Neural crest cell (in vitro differentiated cells): ENCODE data around the gene COL21A1. TPM values are rescaled to one million over a fixed set of nuclear protein-coding genes. Genes with fewer than 3 reads are reported as not detected.
"Not testable (repeated sequence)": the region's sequence is repeated elsewhere in the genome, so short reads cannot be mapped to it uniquely, and the experiment has no call there.

Experiments
- DNase-seq: peaks from one replicate; pipeline ENCODE4 v3.0.0; 2021; ENCODE audit warnings: low read depth, mixed read lengths, low spot score
- H3K27ac Mint-ChIP-seq: one replicate; pipeline ENCODE4 v1.8.0; 2021; ENCODE audit warnings: mild to moderate bottlenecking, mixed read lengths; ENCODE audit not compliant: unreplicated experiment
- H3K27me3 Mint-ChIP-seq: 2 replicates; pipeline ENCODE4 v1.8.0; 2021; ENCODE audit warnings: low read depth, mild to moderate bottlenecking, mixed read lengths
- H3K36me3 Mint-ChIP-seq: 2 replicates; pipeline ENCODE4 v1.8.0; 2021; ENCODE audit warnings: low read depth, mild to moderate bottlenecking, mixed read lengths
- H3K4me1 Mint-ChIP-seq: 2 replicates; pipeline ENCODE4 v1.8.0; 2021; ENCODE audit warnings: mixed read lengths
- H3K4me3 Mint-ChIP-seq: one replicate; pipeline ENCODE4 v1.8.0; 2021; ENCODE audit warnings: mild to moderate bottlenecking, mixed read lengths
- H3K9me3 Mint-ChIP-seq: 2 replicates; pipeline ENCODE4 v1.8.0; 2021; ENCODE audit warnings: mixed read lengths
- total RNA-seq: library from RNA; stranded (reverse); gene quantifications from 2 replicates; pipeline ENCODE4 v1.2.1, GENCODE V29; 2021
- TF ChIP-seq, protein P1 (sequence below): fragments of 200-600 bp; sonication (generic); conservative IDR thresholded peaks from 2 replicates; pipeline ENCODE4 v1.5.0; 2021; ENCODE audit warnings: antibody characterized with exemption, mild to moderate bottlenecking

The COL21A1 gene
- total RNA-seq, 1 donor from 2014 or later: not detected

DNA sequence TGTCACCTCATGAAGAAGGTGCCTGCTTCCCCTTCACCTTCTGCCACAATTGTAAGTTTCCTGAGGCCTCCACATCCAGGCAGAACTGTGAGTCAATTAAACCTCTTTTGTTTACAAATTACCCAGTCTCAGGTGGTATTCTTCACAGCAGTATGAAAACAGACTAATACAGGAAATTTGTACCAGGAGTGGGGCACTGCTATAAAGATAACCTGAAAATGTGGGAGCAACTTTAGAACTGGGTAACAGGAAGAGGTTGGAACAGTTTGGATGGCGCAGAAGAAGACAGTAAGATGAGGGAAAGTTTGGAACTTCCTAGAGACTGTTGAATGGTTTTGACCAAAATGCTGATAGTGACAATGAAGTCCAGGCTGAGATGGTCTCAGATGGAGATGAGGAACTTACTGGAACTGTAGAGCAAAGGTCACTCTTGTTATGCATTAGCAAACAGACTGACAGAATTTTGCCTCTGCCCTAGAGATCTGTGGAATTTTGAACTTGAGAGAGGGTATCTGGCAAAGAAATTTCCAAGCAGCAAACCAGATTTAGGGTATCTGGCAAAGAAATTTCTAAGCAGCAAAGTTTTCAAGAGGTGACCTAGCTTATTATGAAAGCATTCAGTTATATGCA is 23.5 kb upstream of the COL21A1 start:
- Mint-ChIP-seq H3K4me3 (no peak overlapping the region), H3K4me1 (no peaks in the 10 kb centered on the region), H3K27me3 (peaks cover 2% of the 10 kb centered on the region), H3K9me3 (peaks cover 18% of the 10 kb centered on the region), H3K27ac (no peak overlapping the region), H3K36me3 (peaks cover 13% of the 10 kb centered on the region)
- TF ChIP-seq, protein P1, sequence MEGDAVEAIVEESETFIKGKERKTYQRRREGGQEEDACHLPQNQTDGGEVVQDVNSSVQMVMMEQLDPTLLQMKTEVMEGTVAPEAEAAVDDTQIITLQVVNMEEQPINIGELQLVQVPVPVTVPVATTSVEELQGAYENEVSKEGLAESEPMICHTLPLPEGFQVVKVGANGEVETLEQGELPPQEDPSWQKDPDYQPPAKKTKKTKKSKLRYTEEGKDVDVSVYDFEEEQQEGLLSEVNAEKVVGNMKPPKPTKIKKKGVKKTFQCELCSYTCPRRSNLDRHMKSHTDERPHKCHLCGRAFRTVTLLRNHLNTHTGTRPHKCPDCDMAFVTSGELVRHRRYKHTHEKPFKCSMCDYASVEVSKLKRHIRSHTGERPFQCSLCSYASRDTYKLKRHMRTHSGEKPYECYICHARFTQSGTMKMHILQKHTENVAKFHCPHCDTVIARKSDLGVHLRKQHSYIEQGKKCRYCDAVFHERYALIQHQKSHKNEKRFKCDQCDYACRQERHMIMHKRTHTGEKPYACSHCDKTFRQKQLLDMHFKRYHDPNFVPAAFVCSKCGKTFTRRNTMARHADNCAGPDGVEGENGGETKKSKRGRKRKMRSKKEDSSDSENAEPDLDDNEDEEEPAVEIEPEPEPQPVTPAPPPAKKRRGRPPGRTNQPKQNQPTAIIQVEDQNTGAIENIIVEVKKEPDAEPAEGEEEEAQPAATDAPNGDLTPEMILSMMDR: no peak
- DNase-seq: no peak

DNA sequence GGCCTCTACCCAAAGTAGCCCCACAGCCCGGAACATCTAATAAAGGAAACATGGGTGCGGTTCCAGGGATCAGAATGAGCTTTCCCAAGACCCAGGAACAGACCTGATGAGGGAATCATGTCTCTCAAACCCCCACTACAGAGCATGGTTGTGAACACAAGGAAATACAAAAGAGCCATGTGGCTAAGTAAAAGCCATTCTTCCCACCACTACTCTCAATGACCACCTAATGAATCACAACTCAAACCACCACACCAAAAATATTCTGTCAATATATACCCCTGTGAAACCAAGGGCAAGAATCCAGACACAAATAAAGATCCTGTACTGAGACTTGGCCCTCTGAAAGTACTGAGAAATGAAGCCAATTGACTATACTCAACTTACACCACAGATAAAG is 20.9 kb upstream of the COL21A1 start:
- no peak overlapping the region for H3K27ac Mint-ChIP-seq
- H3K27me3 Mint-ChIP-seq: peaks cover 3% of the 10 kb centered on the region
- peaks cover 11% of the 10 kb centered on the region for H3K36me3 Mint-ChIP-seq
- DNase-seq: no peak
- TF ChIP-seq, protein P1: no peak
- H3K4me1 Mint-ChIP-seq: no peaks in the 10 kb centered on the region
- no peak overlapping the region for H3K4me3 Mint-ChIP-seq
- peaks cover 15% of the 10 kb centered on the region for H3K9me3 Mint-ChIP-seq

DNA sequence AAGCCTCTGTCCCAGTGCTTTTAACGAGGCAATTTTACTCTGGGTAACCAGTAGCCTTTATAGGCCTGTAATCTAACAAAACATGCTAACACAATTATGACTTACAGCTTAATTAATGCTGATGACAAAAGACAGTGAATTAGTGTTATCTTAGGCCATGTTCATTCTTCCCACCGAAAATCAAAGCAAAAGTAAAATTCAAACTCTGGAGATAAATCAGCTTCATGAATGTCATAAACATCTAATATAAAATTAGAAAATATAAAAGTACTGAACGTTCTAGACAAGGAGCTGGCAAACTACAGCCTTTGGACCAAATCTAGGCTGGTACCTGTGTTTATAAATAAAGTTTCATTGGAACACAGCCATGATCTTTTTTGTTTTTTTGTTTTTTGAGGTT is 18.6 kb upstream of the COL21A1 start:
- H3K36me3 Mint-ChIP-seq: peaks cover 7% of the 10 kb centered on the region
- H3K27me3 Mint-ChIP-seq: peaks cover 3% of the 10 kb centered on the region
- TF ChIP-seq, protein P1: no peak
- DNase-seq: no peak
- H3K27ac Mint-ChIP-seq: no peak overlapping the region
- H3K4me1 Mint-ChIP-seq: no peaks in the 10 kb centered on the region
- H3K4me3 Mint-ChIP-seq: no peak overlapping the region
- peaks cover 10% of the 10 kb centered on the region for H3K9me3 Mint-ChIP-seq

DNA sequence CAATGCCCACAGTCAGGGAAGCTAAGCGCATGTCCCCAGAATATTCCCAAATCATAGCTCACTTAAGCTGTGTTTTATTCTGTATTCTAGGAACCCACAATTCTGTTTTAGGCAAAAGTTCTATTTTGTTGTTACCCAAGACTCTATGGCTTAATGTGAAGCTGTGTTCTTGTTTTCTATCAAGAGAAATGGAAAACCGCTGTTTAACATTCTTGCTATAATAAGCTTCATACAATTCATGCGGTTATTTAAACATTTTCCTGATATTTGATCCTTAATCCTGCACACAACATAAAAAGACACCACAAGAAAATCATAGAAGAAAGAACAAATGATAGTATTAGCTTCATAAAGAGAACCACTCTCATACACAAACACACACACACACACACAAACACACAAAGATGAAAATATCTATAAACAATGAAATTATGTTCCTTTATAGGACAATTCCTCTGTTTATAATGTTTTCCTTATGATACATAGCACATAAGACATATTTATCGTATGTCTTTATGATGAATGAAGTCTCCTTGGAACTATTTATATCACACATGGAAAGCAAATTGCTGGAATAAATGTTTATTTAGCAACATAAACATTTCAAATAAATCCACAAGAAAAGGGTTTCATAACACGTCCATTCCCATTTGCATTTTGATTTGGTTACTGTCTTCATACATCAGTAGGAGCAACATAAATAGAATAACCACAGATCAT is 16.4 kb upstream of the COL21A1 start:
- TF ChIP-seq, protein P1: no peak

DNA sequence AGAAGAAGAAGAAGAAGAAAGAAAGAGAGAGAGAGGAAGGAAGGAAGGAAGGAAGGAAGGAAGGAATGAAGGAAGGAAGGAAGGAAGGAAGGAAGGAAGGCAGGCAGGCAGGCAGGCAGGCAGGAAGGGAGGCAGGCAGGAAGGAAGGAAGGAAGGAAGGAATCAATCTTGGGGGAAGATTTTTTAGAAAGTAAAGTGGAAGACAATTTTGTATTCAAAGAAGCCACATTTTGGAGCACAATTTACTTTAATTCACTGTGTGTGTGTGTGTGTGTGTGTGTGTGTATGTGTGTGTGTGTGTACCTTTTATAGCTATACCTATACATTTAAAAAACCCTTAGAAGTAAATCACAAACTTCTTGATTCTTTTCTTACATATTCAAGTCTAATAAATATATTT is 13.2 kb upstream of the COL21A1 start:
- not testable (repeated sequence) for H3K36me3 Mint-ChIP-seq, H3K27me3 Mint-ChIP-seq, H3K27ac Mint-ChIP-seq, H3K9me3 Mint-ChIP-seq, H3K4me1 Mint-ChIP-seq, H3K4me3 Mint-ChIP-seq, DNase-seq

More for the DNA sequence above, 16.4 kb upstream of the COL21A1 start:
- Mint-ChIP-seq H3K27ac (no peak overlapping the region), H3K4me3 (no peak overlapping the region), H3K27me3 (peaks cover 5% of the 10 kb centered on the region), H3K9me3 (no peaks in the 10 kb centered on the region), H3K4me1 (no peaks in the 10 kb centered on the region), H3K36me3 (no peaks in the 10 kb centered on the region)
- DNase-seq: no peak
